Smooth muscle cell (in vitro differentiated cells): ENCODE measurements around the gene RASSF3. TPM values are rescaled to one million over a fixed set of nuclear protein-coding genes. Genes with fewer than 3 reads are reported as not detected.

Experiments
- DNase-seq: peaks from one replicate; lab custom pipeline; 2025; ENCODE audit not compliant: unreplicated experiment; lab: John Stamatoyannopoulos, UW
- H2AFZ ChIP-seq: fragments of 200-600 bp; sonication (generic); 2 replicates; pipeline ENCODE4 v1.6.0; 2016; ENCODE audit warnings: antibody characterized with exemption, low read depth, mild to moderate bottlenecking
- H3F3A ChIP-seq: fragments of 200-600 bp; sonication (generic); 2 replicates; pipeline ENCODE4 v1.6.0; 2017; ENCODE audit warnings: antibody characterized with exemption, low read depth
- H3K27ac ChIP-seq: fragments of 200-600 bp; sonication (generic); 2 replicates; pipeline ENCODE4 v1.5.1; 2016; ENCODE audit warnings: low read depth, mild to moderate bottlenecking
- H3K27me3 ChIP-seq: fragments of 200-600 bp; sonication (generic); 2 replicates; pipeline ENCODE4 v1.6.1; 2016; ENCODE audit warnings: low read depth, mild to moderate bottlenecking
- H3K36me3 ChIP-seq: fragments of 200-600 bp; sonication (generic); 2 replicates; pipeline ENCODE4 v1.5.1; 2016; ENCODE audit warnings: low read depth
- H3K4me1 ChIP-seq: fragments of 200-600 bp; sonication (generic); 2 replicates; pipeline ENCODE4 v1.5.1; 2016; ENCODE audit warnings: low read depth
- H3K4me2 ChIP-seq: fragments of 200-600 bp; sonication (generic); 2 replicates; pipeline ENCODE4 v1.6.0; 2016; ENCODE audit warnings: mild to moderate bottlenecking
- H3K4me3 ChIP-seq: fragments of 200-600 bp; sonication (generic); 2 replicates; pipeline ENCODE4 v1.5.1; 2016; ENCODE audit warnings: mild to moderate bottlenecking
- H3K79me2 ChIP-seq: fragments of 200-600 bp; sonication (generic); 2 replicates; pipeline ENCODE4 v1.6.0; 2016; ENCODE audit warnings: low read depth, mild to moderate bottlenecking
- H3K9ac ChIP-seq: fragments of 200-600 bp; sonication (generic); 2 replicates; pipeline ENCODE4 v1.6.0; 2016; ENCODE audit warnings: low read depth
- H3K9me3 ChIP-seq: fragments of 200-600 bp; sonication (generic); replicated peaks from 2 replicates; pipeline ENCODE4 v1.5.1; 2016; ENCODE audit warnings: low read depth
- H4K20me1 ChIP-seq: fragments of 200-600 bp; sonication (generic); 2 replicates; pipeline ENCODE4 v1.6.0; 2016; ENCODE audit warnings: low read depth
- CTCF ChIP-seq: fragments of 200-600 bp; sonication (generic); IDR thresholded peaks from 2 replicates; pipeline ENCODE4 v1.5.1; 2017; ENCODE audit warnings: borderline replicate concordance, mild to moderate bottlenecking, antibody characterized with exemption; ENCODE audit not compliant: insufficient read depth, poor library complexity, severe bottlenecking
- WGBS: methylation state at CpG from one replicate; pipeline ENCODE4 v1.1.7; 2016; ENCODE audit warnings: low lambda C conversion rate; 5-methylcytosine and 5-hydroxymethylcytosine counted together
- polyA plus RNA-seq: library from polyadenylated mRNA; unstranded; fragments of >200 nt; fragmentation: Nextera tagmentation; extraction: Ambion mirVana; gene quantifications from 2 replicates; pipeline ENCODE4 v1.2.1, GENCODE V29; 2016
- total RNA-seq: library from RNA; depleted of rRNA; stranded (reverse); fragments of >200 nt; gene quantifications from 2 replicates; pipeline ENCODE4 v1.2.3, GENCODE V29; 2014

Gene RASSF3
- total and polyA plus RNA-seq, 2 experiments from 2014 or later, result 1.2 to 5.6 TPM

DNA sequence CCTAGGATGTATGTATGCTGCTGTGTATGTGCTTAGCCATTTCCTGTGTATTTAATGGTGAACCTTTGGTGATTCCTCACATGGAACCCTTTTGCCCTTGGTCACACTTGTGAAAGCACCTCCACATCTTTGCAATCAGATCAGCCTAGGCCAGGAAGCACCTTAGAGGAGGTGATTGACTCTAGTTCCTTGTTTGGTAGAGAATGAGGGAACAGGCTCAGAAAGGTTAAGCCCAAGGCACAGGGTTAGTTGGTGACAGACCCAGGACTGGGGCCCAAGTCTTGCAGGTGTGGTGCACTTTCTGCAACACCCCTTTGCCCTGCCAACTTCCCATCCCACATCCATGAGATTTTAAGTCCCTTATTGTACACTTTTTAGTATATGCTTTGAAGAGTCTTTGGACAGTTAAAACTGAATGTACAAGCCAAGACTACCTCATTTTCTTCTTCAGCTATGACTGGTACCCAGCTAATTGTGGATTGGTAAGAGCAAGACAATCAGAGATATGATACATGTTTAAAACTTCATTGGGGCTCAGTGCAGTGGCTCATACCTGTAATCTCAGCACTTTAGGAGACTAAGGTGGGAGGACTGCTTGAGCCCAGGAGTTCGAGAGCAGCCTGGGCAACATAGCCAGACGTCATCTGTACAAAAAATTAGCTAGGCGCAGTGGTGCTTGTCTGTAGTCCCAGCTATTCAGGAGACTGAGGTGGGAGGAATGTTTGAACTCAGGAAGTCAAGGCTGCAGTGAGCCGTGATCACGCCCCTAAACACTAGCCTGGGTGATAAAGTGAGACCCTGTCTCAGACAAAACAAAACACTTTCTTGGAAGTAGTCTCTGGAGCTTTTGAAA is 71.1 kb downstream of the RASSF3 start:
- no peak for DNase-seq
- Histone ChIP-seq H3K4me2 (no peak overlapping the region), H3K9me3 (no peaks in the 10 kb centered on the region), H3F3A (no peaks in the 10 kb centered on the region), H3K27me3 (no peaks in the 10 kb centered on the region), H2AFZ (no peak overlapping the region), H3K9ac (no peak overlapping the region), H3K36me3 (no peaks in the 10 kb centered on the region), H3K4me3 (no peak overlapping the region), H3K27ac (no peak overlapping the region), H4K20me1 (no peaks in the 10 kb centered on the region), H3K79me2 (no peaks in the 10 kb centered on the region), H3K4me1 (peaks cover 12% of the 10 kb centered on the region)
- 57% methylated on average over 5 of the region's 5 CpGs for WGBS
- no peak for TF ChIP-seq CTCF

DNA sequence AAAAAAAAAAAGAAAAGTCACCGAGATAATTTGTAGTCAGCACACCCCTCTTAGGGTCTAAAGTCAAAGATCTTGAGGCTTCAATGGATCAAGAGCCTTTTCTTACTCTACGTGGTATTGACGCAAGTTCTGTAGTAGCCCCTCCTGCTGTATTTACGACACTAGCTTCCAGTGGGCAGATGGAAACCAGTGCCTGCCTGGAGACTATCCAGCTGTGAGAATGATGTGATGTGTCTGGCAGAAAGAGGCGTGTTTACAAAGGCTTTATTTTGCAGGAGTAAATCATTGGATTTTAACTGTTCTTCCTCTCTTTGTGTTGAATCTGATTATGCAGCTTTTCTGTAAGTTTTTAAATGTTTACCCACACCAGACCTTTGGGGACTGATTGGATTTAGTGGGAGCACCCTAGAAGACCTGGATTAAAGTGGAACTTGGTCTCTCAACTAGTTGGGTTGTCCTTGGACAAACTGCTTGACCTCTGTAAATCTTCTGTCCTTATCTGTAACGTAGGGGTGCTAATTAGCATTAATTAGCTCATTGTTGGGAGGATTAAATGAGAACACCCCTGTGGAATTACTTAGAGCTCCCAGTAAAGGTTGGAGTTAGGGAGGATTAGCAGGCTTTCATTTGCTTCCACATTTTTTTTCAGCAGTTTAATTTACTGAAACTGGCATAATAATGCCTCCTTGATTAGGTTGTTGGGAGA is 72.4 kb downstream of the RASSF3 start:
- Histone ChIP-seq H3K9ac (no peak overlapping the region), H3K4me2 (peak overlapping the region; percentile 59), H3K9me3 (no peaks in the 10 kb centered on the region), H3K79me2 (no peaks in the 10 kb centered on the region), H4K20me1 (no peaks in the 10 kb centered on the region), H3K4me3 (no peak overlapping the region), H2AFZ (no peak overlapping the region), H3K27me3 (no peaks in the 10 kb centered on the region), H3K36me3 (no peaks in the 10 kb centered on the region), H3K4me1 (peaks cover 12% of the 10 kb centered on the region), H3K27ac (peak overlapping the region; percentile 58), H3F3A (no peaks in the 10 kb centered on the region)
- 13% methylated on average over 6 of the region's 6 CpGs for WGBS
- DNase-seq, result no peak
- TF ChIP-seq CTCF, result no peak

DNA sequence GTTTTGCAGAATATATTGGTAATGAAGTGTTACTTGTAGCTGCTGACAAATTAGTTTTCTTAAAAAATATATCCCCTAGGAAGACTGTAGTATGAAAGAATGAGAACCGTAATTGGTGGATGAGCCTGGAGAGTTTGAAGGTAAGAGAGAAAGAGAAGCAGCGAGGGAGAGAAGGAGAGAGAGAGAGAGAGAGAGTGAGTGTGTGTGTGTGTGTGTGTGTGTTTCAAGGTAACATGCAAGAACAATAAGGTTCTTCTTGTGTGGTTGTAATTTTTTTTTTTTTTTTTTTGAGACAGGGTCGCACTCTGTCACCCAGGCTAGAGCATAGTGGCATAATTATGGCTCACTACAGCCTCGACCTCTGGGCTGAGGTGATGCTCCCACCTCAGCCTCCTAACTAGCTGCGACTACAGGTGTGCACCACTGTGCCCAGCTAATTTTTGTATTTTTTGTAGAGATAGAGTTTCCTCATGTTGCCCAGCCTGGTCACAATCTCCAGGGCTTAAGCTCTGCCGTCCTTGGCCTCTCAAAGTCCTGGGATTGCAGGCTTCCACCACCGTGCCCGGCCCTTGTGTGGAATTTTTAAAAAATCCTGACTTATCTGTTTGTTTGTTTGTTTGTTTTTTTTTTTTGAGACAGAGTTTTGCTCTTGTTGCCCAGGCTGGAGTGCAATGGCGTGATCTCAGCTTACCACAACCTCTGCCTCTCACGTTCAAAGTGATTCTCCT is 73.7 kb downstream of the RASSF3 start:
- Histone ChIP-seq H4K20me1 (no peaks in the 10 kb centered on the region), H3K79me2 (no peaks in the 10 kb centered on the region), H2AFZ (no peak overlapping the region), H3K9me3 (no peaks in the 10 kb centered on the region), H3K4me3 (no peak overlapping the region), H3K9ac (no peak overlapping the region), H3F3A (no peaks in the 10 kb centered on the region), H3K27ac (no peak overlapping the region), H3K36me3 (no peaks in the 10 kb centered on the region), H3K4me2 (no peak overlapping the region), H3K27me3 (no peaks in the 10 kb centered on the region), H3K4me1 (peaks cover 12% of the 10 kb centered on the region)
- no peak for TF ChIP-seq CTCF
- DNase-seq, result no peak
- 82% methylated on average over 10 of the region's 10 CpGs for WGBS
